Measurements from ENCODE around the gene SLC16A1.

DNA sequence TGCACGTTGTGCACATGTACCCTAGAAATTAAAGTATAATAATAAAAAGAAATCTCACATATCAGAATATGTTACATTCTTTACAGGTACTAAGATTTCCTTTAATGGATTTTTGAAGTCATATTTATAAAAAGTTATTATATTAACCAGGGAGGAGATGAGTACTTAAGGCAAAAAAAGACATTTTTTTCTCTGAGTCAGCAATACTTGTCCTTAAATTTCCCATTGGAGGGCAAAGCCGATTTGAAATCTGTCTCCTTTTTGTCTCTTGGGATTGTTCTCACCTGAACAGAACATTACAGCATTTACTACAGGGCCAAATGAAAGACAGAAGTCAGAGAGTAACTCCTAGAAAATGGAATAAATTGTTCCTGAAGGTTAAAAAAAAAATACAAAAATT, 26.3 kb upstream of the SLC16A1 start:
- no peak for TF ChIP-seq CTCF (conservative IDR thresholded peaks at IDR 0.05; ENCODE audit: low read depth, low read length)
- no peak for TF ChIP-seq EZH2 (IDR thresholded peaks at IDR 0.05; ENCODE audit: low read length, unreplicated experiment)
